Measurements from ENCODE around the gene CXADR.
A peak's percentile ranks its signal among the peaks of the same experiment; 100 is the strongest.

CXADR gene

GRCh38 chr21:17609681-17610080 lies 96.8 kb downstream of the CXADR start:
- TF ChIP-seq CTCF (IDR thresholded peaks at IDR 0.05; ENCODE audit: borderline replicate concordance, extremely low read depth, low read length, poor library complexity, severe bottlenecking) (no peak), EZH2 (IDR thresholded peaks at IDR 0.05; ENCODE audit: borderline replicate concordance, low read depth, low read length, severe bottlenecking) (no peak)
- no peak overlapping the region for H3K27ac ChIP-seq (ENCODE audit: low read length)
- no peak for ATAC-seq (ENCODE audit: insufficient read depth, low read depth)

GRCh38 chr21:17610911-17611310 lies 98.1 kb downstream of the CXADR start:
- Histone ChIP-seq H3K4me1 (ENCODE audit: insufficient read depth, low read length) (peaks cover 46% of the 10 kb centered on the region), H3K4me3 (ENCODE audit: low read depth in 1 of 2, low read length in 2 of 2) (peak overlapping the region; percentile 65 to 69), H4K20me1 (ENCODE audit: insufficient read depth, low read length) (peaks cover 41% of the 10 kb centered on the region), H3K27me3 (ENCODE audit: insufficient read depth, low read length, poor library complexity) (no peaks in the 10 kb centered on the region), H3K36me3 (ENCODE audit: insufficient read depth, low read length) (peaks cover 53% of the 10 kb centered on the region), H3K27ac (ENCODE audit: low read length) (peak overlapping the region; percentile 86), H3K4me2 (ENCODE audit: insufficient read depth, low read length) (peak overlapping the region; percentile 72), H2AFZ (ENCODE audit: low read depth, low read length) (0 out of 2 replicates have a peak overlapping the region, but pooled peaks have one; percentile 13), H3K79me2 (ENCODE audit: insufficient read depth, low read length) (peaks cover 70% of the 10 kb centered on the region), H3K9ac (ENCODE audit: low read depth, low read length) (peak overlapping the region; percentile 82), H3K9me3 (ENCODE audit: insufficient read depth, low read length, severe bottlenecking) (no peaks in the 10 kb centered on the region)
- no peak for DNase-seq
- ATAC-seq (ENCODE audit: insufficient read depth, low read depth): no peak
- TF ChIP-seq EZH2 (IDR thresholded peaks at IDR 0.05; ENCODE audit: borderline replicate concordance, low read depth, low read length, severe bottlenecking) (no peak), CTCF (IDR thresholded peaks at IDR 0.05; ENCODE audit: borderline replicate concordance, extremely low read depth, low read length, poor library complexity, severe bottlenecking) (no peak)

More at GRCh38 chr21:17609681-17610080, 96.8 kb downstream of the CXADR start:
- H3K4me1 ChIP-seq (ENCODE audit: insufficient read depth, low read length): peaks cover 46% of the 10 kb centered on the region
- H3K9ac ChIP-seq (ENCODE audit: low read depth, low read length): no peak overlapping the region
- H3K79me2 ChIP-seq (ENCODE audit: insufficient read depth, low read length): peaks cover 82% of the 10 kb centered on the region
- no peaks in the 10 kb centered on the region for H3K9me3 ChIP-seq (ENCODE audit: insufficient read depth, low read length, severe bottlenecking)
- H3K4me2 ChIP-seq (ENCODE audit: insufficient read depth, low read length): peak overlapping the region; percentile 72
- peaks cover 47% of the 10 kb centered on the region for H4K20me1 ChIP-seq (ENCODE audit: insufficient read depth, low read length)
- peaks cover 64% of the 10 kb centered on the region for H3K36me3 ChIP-seq (ENCODE audit: insufficient read depth, low read length)
- H2AFZ ChIP-seq (ENCODE audit: low read depth, low read length): no peak overlapping the region
- no peaks in the 10 kb centered on the region for H3K27me3 ChIP-seq (ENCODE audit: insufficient read depth, low read length, poor library complexity)
- DNase-seq: no peak
- peak overlapping the region in 1 of 2 experiments; percentile 31; a peak in 1 of 4 replicates for H3K4me3 ChIP-seq (ENCODE audit: low read depth in 1 of 2, low read length in 2 of 2)

GRCh38 chr21:17611414-17612022 lies 98.7 kb downstream of the CXADR start:
- peaks cover 46% of the 10 kb centered on the region for H3K36me3 ChIP-seq (ENCODE audit: insufficient read depth, low read length)
- H3K4me3 ChIP-seq (ENCODE audit: low read depth in 1 of 2, low read length in 2 of 2): peak overlapping the region; percentile 65 to 69
- peaks cover 64% of the 10 kb centered on the region for H3K79me2 ChIP-seq (ENCODE audit: insufficient read depth, low read length)
- ATAC-seq (ENCODE audit: insufficient read depth, low read depth) (peak; percentile 73), DNase-seq (peak; percentile 81)
- peak overlapping the region; percentile 82 for H3K9ac ChIP-seq (ENCODE audit: low read depth, low read length)
- peak overlapping the region; percentile 72 for H3K4me2 ChIP-seq (ENCODE audit: insufficient read depth, low read length)
- no peak for TF ChIP-seq CTCF (IDR thresholded peaks at IDR 0.05; ENCODE audit: borderline replicate concordance, extremely low read depth, low read length, poor library complexity, severe bottlenecking)
- TF ChIP-seq EZH2 (IDR thresholded peaks at IDR 0.05; ENCODE audit: borderline replicate concordance, low read depth, low read length, severe bottlenecking): no peak
- H4K20me1 ChIP-seq (ENCODE audit: insufficient read depth, low read length): peaks cover 41% of the 10 kb centered on the region
- H2AFZ ChIP-seq (ENCODE audit: low read depth, low read length): peak overlapping the region; percentile 96
- no peaks in the 10 kb centered on the region for H3K9me3 ChIP-seq (ENCODE audit: insufficient read depth, low read length, severe bottlenecking)
- no peaks in the 10 kb centered on the region for H3K27me3 ChIP-seq (ENCODE audit: insufficient read depth, low read length, poor library complexity)
- H3K4me1 ChIP-seq (ENCODE audit: insufficient read depth, low read length): peaks cover 46% of the 10 kb centered on the region
- H3K27ac ChIP-seq (ENCODE audit: low read length): peak overlapping the region; percentile 86
